GM18873 (cell line): ENCODE measurements around the gene PTX4.
"Not testable (repeated sequence)": the region's sequence is repeated elsewhere in the genome, so short reads cannot be mapped to it uniquely, and the experiment has no call there.

Experiments used
- ATAC-seq: cut with Tn5 transposase; IDR thresholded peaks from one replicate; pipeline ENCODE4 v1.9.1; 2021; ENCODE audit warnings: mild to moderate bottlenecking, moderate library complexity, moderate number of reproducible peaks; ENCODE audit not compliant: unreplicated experiment, low FRiP score

PTX4 gene

GRCh38 chr16:1486551-1487390 lies 2.0 kb downstream of the PTX4 start:
- no peak for ATAC-seq

GRCh38 chr16:1485847-1486496 lies 2.8 kb downstream of the PTX4 start:
- ATAC-seq: no peak

GRCh38 chr16:1481906-1482835 lies 6.6 kb downstream of the PTX4 start:
- ATAC-seq: no peak

GRCh38 chr16:1478937-1479336 lies 9.8 kb downstream of the PTX4 start:
- ATAC-seq: not testable (repeated sequence)

GRCh38 chr16:1477033-1477432 lies 11.7 kb downstream of the PTX4 start:
- ATAC-seq: no peak

- no peak for ATAC-seq
These were observed 13.1 kb downstream of the PTX4 start for GRCh38 chr16:1475552-1476114.

- peak; percentile 57 for ATAC-seq
These were observed 13.8 kb downstream of the PTX4 start, which contains the start of gene CLCN7 for GRCh38 chr16:1474796-1475551. Gene CLCN7 (minus strand): TSS chr16:1475028. CDS start chr16:1474974, 54 bp downstream.

GRCh38 chr16:1474082-1474795 lies 14.5 kb downstream of the PTX4 start:
- no peak for ATAC-seq

- ATAC-seq: no peak
These were observed 15.8 kb downstream of the PTX4 start for GRCh38 chr16:1472974-1473373.

- ATAC-seq: no peak
These were observed 17.1 kb downstream of the PTX4 start for GRCh38 chr16:1471569-1472194.

- no peak for ATAC-seq
These were observed 18.1 kb downstream of the PTX4 start for GRCh38 chr16:1470481-1471251.

GRCh38 chr16:1469693-1470201 lies 19.0 kb downstream of the PTX4 start:
- no peak for ATAC-seq

GRCh38 chr16:1469141-1469540 lies 19.6 kb downstream of the PTX4 start:
- ATAC-seq: not testable (repeated sequence)

- ATAC-seq: no peak
These were observed 20.3 kb downstream of the PTX4 start for GRCh38 chr16:1468426-1468810.

GRCh38 chr16:1466968-1467521 lies 21.7 kb downstream of the PTX4 start:
- no peak for ATAC-seq

- no peak for ATAC-seq
These were observed 22.7 kb downstream of the PTX4 start for GRCh38 chr16:1466054-1466453.

GRCh38 chr16:1465567-1465915 lies 23.2 kb downstream of the PTX4 start:
- ATAC-seq: no peak
